ENCODE measurements around the gene LRGUK. TPM values are rescaled to one million over a fixed set of nuclear protein-coding genes. Genes with fewer than 3 reads are reported as not detected.

Gene LRGUK
- total RNA-seq, 1 experiment from 2014 or later, result 1.9 TPM

DNA sequence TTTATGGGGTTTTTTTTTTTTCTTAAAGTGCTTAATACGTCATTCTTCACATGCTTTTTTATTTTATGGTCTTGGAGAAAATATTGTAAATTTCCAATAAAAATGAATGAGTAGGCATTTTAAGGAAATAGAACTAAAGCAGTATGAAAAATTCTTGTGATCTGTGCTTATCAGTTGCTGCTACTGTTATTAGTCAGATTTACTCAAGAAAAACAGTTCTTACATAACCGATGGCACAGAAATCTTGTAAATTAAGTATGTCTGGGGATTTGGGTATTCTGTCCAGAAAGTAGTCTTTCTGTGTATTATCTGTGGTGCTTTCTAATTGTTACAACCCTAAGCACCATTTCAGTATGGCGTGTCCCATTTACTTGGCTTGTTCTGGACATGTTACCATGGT, 64.7 kb downstream of the LRGUK start (continued):
- TF ChIP-seq CBFB (CRISPR knock-in tag; IDR thresholded peaks at IDR 0.05; ENCODE audit: low read depth), result no peak

DNA sequence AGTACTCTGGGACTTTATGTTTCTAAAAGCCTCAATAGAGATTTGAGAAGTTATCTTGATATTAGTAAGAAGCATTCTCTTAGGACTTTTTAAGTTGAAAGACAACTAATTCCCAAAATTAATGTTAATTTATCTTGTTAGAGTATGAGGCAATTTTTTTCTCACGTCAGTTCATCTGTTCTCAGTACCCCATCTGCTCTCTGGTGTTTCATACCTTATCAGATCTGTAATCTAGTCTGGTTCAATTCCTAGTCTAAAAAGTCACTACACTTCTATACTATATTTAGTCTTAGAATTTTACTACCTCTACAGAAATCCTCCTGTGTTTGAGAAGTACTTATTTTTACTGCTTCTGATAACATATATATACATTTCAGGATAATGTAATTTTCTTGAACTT, 66.1 kb downstream of the LRGUK start:
- Mint-ChIP-seq H3K4me3 (no peak overlapping the region), H3K9me3 (no peaks in the 10 kb centered on the region), H3K27me3 (ENCODE audit: low read depth) (no peaks in the 10 kb centered on the region), H3K4me1 (peaks cover 32% of the 10 kb centered on the region), H3K36me3 (no peaks in the 10 kb centered on the region; the same call in 1 of the 2 replicates), H3K27ac (no peak overlapping the region)
- TF ChIP-seq CBFB (CRISPR knock-in tag; IDR thresholded peaks at IDR 0.05; ENCODE audit: low read depth) (no peak), ZNF317 (CRISPR knock-in tag; IDR thresholded peaks at IDR 0.05; ENCODE audit: borderline replicate concordance, low read depth) (no peak), MXD4 (CRISPR knock-in tag; IDR thresholded peaks at IDR 0.05; ENCODE audit: borderline replicate concordance) (no peak), IRF2 (CRISPR knock-in tag; IDR thresholded peaks at IDR 0.05; ENCODE audit: borderline replicate concordance, low read depth) (no peak), ELF4 (CRISPR knock-in tag; IDR thresholded peaks at IDR 0.05; ENCODE audit: low read depth) (no peak), TEAD4 (CRISPR knock-in tag; IDR thresholded peaks at IDR 0.05) (no peak), ZNF138 (CRISPR knock-in tag; conservative IDR thresholded peaks at IDR 0.05) (no peak), GABPB1 (CRISPR knock-in tag; IDR thresholded peaks at IDR 0.05) (no peak), RORB (CRISPR knock-in tag; IDR thresholded peaks at IDR 0.05) (no peak)
- TF ChIP-seq, protein P1, sequence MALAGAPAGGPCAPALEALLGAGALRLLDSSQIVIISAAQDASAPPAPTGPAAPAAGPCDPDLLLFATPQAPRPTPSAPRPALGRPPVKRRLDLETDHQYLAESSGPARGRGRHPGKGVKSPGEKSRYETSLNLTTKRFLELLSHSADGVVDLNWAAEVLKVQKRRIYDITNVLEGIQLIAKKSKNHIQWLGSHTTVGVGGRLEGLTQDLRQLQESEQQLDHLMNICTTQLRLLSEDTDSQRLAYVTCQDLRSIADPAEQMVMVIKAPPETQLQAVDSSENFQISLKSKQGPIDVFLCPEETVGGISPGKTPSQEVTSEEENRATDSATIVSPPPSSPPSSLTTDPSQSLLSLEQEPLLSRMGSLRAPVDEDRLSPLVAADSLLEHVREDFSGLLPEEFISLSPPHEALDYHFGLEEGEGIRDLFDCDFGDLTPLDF (CRISPR knock-in tag; IDR thresholded peaks at IDR 0.05), result no peak
- TF ChIP-seq, protein P2, sequence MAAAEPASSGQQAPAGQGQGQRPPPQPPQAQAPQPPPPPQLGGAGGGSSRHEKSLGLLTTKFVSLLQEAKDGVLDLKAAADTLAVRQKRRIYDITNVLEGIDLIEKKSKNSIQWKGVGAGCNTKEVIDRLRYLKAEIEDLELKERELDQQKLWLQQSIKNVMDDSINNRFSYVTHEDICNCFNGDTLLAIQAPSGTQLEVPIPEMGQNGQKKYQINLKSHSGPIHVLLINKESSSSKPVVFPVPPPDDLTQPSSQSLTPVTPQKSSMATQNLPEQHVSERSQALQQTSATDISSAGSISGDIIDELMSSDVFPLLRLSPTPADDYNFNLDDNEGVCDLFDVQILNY (CRISPR knock-in tag; IDR thresholded peaks at IDR 0.05), result no peak
- TF ChIP-seq, protein P3, sequence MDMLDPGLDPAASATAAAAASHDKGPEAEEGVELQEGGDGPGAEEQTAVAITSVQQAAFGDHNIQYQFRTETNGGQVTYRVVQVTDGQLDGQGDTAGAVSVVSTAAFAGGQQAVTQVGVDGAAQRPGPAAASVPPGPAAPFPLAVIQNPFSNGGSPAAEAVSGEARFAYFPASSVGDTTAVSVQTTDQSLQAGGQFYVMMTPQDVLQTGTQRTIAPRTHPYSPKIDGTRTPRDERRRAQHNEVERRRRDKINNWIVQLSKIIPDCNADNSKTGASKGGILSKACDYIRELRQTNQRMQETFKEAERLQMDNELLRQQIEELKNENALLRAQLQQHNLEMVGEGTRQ (CRISPR knock-in tag; IDR thresholded peaks at IDR 0.05), result no peak
- TF ChIP-seq, protein P4, sequence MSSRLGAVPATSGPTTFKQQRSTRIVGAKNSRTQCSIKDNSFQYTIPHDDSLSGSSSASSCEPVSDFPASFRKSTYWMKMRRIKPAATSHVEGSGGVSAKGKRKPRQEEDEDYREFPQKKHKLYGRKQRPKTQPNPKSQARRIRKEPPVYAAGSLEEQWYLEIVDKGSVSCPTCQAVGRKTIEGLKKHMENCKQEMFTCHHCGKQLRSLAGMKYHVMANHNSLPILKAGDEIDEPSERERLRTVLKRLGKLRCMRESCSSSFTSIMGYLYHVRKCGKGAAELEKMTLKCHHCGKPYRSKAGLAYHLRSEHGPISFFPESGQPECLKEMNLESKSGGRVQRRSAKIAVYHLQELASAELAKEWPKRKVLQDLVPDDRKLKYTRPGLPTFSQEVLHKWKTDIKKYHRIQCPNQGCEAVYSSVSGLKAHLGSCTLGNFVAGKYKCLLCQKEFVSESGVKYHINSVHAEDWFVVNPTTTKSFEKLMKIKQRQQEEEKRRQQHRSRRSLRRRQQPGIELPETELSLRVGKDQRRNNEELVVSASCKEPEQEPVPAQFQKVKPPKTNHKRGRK (CRISPR knock-in tag; IDR thresholded peaks at IDR 0.05; ENCODE audit: borderline replicate concordance), result no peak
- TF ChIP-seq, protein P5, sequence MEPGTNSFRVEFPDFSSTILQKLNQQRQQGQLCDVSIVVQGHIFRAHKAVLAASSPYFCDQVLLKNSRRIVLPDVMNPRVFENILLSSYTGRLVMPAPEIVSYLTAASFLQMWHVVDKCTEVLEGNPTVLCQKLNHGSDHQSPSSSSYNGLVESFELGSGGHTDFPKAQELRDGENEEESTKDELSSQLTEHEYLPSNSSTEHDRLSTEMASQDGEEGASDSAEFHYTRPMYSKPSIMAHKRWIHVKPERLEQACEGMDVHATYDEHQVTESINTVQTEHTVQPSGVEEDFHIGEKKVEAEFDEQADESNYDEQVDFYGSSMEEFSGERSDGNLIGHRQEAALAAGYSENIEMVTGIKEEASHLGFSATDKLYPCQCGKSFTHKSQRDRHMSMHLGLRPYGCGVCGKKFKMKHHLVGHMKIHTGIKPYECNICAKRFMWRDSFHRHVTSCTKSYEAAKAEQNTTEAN (CRISPR knock-in tag; IDR thresholded peaks at IDR 0.05), result no peak
- ChIA-PET POLR2A (no interaction called here), CTCF (no interaction called here)
- ATAC-seq, result no peak
- DNase-seq (ENCODE audit: low spot score), result no peak

DNA sequence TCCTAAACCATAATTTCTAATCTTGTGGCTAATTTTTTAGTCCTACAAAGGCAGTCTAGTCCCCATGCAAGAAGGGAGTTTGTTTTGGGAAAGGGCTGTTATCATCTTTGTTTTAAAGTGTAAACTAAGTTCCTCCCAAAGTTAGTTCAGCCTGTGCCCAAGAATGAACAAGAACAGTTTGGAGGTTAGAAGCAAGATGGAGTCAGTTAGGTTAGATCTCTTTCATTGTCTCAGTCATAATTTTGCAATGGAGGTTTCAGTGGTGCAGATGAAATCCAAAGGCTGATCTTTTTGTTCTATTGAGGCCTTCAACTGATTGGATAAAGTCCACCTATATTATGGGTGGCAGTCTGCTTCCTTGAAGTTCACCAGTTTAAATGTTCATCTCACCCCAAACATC, 68.1 kb downstream of the LRGUK start:
- Mint-ChIP-seq H3K4me3 (no peak overlapping the region), H3K36me3 (no peaks in the 10 kb centered on the region; the same call in 1 of the 2 replicates), H3K4me1 (peaks cover 19% of the 10 kb centered on the region), H3K9me3 (no peaks in the 10 kb centered on the region), H3K27me3 (ENCODE audit: low read depth) (no peaks in the 10 kb centered on the region), H3K27ac (no peak overlapping the region)
- ATAC-seq (no peak), DNase-seq (ENCODE audit: low spot score) (no peak)
- POLR2A ChIA-PET, result no interaction called here
- TF ChIP-seq TEAD1 (CRISPR knock-in tag; IDR thresholded peaks at IDR 0.05), result no peak
- no peak for TF ChIP-seq RORB (CRISPR knock-in tag; IDR thresholded peaks at IDR 0.05)
- no peak for TF ChIP-seq ELF4 (CRISPR knock-in tag; IDR thresholded peaks at IDR 0.05; ENCODE audit: low read depth)
- no peak for TF ChIP-seq SMAD3 (CRISPR knock-in tag; IDR thresholded peaks at IDR 0.05; ENCODE audit: borderline replicate concordance)
- TF ChIP-seq, protein P6, sequence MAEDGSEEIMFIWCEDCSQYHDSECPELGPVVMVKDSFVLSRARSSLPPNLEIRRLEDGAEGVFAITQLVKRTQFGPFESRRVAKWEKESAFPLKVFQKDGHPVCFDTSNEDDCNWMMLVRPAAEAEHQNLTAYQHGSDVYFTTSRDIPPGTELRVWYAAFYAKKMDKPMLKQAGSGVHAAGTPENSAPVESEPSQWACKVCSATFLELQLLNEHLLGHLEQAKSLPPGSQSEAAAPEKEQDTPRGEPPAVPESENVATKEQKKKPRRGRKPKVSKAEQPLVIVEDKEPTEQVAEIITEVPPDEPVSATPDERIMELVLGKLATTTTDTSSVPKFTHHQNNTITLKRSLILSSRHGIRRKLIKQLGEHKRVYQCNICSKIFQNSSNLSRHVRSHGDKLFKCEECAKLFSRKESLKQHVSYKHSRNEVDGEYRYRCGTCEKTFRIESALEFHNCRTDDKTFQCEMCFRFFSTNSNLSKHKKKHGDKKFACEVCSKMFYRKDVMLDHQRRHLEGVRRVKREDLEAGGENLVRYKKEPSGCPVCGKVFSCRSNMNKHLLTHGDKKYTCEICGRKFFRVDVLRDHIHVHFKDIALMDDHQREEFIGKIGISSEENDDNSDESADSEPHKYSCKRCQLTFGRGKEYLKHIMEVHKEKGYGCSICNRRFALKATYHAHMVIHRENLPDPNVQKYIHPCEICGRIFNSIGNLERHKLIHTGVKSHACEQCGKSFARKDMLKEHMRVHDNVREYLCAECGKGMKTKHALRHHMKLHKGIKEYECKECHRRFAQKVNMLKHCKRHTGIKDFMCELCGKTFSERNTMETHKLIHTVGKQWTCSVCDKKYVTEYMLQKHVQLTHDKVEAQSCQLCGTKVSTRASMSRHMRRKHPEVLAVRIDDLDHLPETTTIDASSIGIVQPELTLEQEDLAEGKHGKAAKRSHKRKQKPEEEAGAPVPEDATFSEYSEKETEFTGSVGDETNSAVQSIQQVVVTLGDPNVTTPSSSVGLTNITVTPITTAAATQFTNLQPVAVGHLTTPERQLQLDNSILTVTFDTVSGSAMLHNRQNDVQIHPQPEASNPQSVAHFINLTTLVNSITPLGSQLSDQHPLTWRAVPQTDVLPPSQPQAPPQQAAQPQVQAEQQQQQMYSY (CRISPR knock-in tag; IDR thresholded peaks at IDR 0.05), result no peak
- TF ChIP-seq, protein P7, sequence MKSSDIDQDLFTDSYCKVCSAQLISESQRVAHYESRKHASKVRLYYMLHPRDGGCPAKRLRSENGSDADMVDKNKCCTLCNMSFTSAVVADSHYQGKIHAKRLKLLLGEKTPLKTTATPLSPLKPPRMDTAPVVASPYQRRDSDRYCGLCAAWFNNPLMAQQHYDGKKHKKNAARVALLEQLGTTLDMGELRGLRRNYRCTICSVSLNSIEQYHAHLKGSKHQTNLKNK (CRISPR knock-in tag; IDR thresholded peaks at IDR 0.05), result no peak
- no peak for TF ChIP-seq OVOL2 (CRISPR knock-in tag; IDR thresholded peaks at IDR 0.05; ENCODE audit: borderline replicate concordance)
- CTCF ChIA-PET, result no interaction called here
